WTC11 (cell line): ENCODE results near the gene PALD1. TPM values are rescaled to one million over a fixed set of nuclear protein-coding genes. Genes with fewer than 3 reads are reported as not detected.

Experiments used
- ATAC-seq: fragments of 200-7000 bp; cut with Tn5 transposase; 2 replicates; pipeline ENCODE4 v1.10.0; 2021; ENCODE audit warnings: mild to moderate bottlenecking, moderate library complexity
- CTCF ChIA-PET: fragments of 300-600 bp; sonication (Branson Sonifier 250); formaldehyde crosslinking; loops from one replicate; lab custom pipeline; 2021; ENCODE audit warnings: antibody characterized with exemption; lab: Charles Lee
- POLR2A ChIA-PET: fragments of 350-600 bp; sonication (Branson Sonifier 250); formaldehyde crosslinking; loops from one replicate; lab custom pipeline; 2021; ENCODE audit warnings: antibody characterized with exemption; lab: Charles Lee
- DNase-seq: peaks from one replicate; pipeline ENCODE4 v3.0.0; 2021; ENCODE audit warnings: low spot score
- H3K27ac Mint-ChIP-seq: 2 replicates; pipeline ENCODE4 v1.8.0; 2021; ENCODE audit warnings: mixed read lengths
- H3K27me3 Mint-ChIP-seq: 2 replicates; pipeline ENCODE4 v1.8.0; 2021; ENCODE audit warnings: low read depth, mild to moderate bottlenecking, moderate library complexity, mixed read lengths
- H3K36me3 Mint-ChIP-seq: 2 replicates; pipeline ENCODE4 v1.8.0; 2021; ENCODE audit warnings: mixed read lengths
- H3K4me1 Mint-ChIP-seq: 2 replicates; pipeline ENCODE4 v1.8.0; 2022; ENCODE audit warnings: mixed read lengths
- H3K4me3 Mint-ChIP-seq: 2 replicates; pipeline ENCODE4 v1.8.0; 2021; ENCODE audit warnings: mild to moderate bottlenecking, moderate library complexity, mixed read lengths
- H3K9me3 Mint-ChIP-seq: 2 replicates; pipeline ENCODE4 v1.8.0; 2021; ENCODE audit warnings: mixed read lengths
- SMAD4 ChIP-seq: sonication (generic); formaldehyde crosslinking; IDR thresholded peaks from 2 replicates; pipeline ENCODE4 v1.8.0; 2022; ENCODE audit warnings: mild to moderate bottlenecking, missing genetic modification reagents
- ZNF121 ChIP-seq: sonication (generic); formaldehyde crosslinking; IDR thresholded peaks from 2 replicates; pipeline ENCODE4 v1.8.0; 2023; ENCODE audit warnings: missing genetic modification reagents
- ZNF423 ChIP-seq: fragments of 250-450 bp; sonication (Bioruptor Pico); IDR thresholded peaks from 2 replicates; pipeline ENCODE4 v2.1.2; 2022; ENCODE audit warnings: mild to moderate bottlenecking, moderate library complexity
- total RNA-seq: library from RNA; stranded (reverse); gene quantifications from 3 replicates; pipeline ENCODE4 v1.2.3, GENCODE V29; 2021
- TF ChIP-seq, protein P1 (sequence below): sonication (generic); formaldehyde crosslinking; IDR thresholded peaks from 2 replicates; pipeline ENCODE4 v1.8.0; 2023; ENCODE audit warnings: missing genetic modification reagents, mild to moderate bottlenecking, borderline replicate concordance

Gene PALD1
- total RNA-seq, 1 experiment from 2014 or later, result 43.6 TPM

DNA sequence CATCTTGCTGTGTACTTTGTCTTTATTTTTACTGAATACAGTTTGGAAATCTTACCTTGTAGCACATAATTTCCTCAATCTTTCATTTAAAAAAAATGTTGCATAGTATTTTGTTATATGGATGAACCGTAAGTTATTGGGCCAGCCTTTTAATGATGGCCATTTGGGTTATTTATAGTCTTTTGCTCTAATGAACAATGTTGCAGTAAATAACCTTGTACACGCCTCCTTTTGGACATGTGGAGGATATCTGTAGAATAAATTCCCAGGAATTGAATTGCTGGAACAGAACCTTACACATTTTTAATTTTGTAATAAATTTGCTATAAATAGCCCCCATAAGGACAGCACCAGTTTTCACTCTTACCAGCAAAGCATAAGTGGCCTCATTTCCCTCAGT is 136.6 kb downstream of the PALD1 start:
- ChIA-PET POLR2A (no interaction called here), CTCF (interaction anchor here (0.6 to 1.3 kb wide), 3 partner anchors 56 to 469 kb away, joined by 3 to 4 read pairs (median 4); partner anchors contain the start of gene TYSND1)
- ATAC-seq (no peak), DNase-seq (no peak)
- peaks cover 3% of the 10 kb centered on the region; the same call in 1 of the 2 replicates for H3K27me3 Mint-ChIP-seq
- no peak overlapping the region for H3K27ac Mint-ChIP-seq
- peaks cover 15% of the 10 kb centered on the region for H3K9me3 Mint-ChIP-seq
- peaks cover 11% of the 10 kb centered on the region; the same call in 1 of the 2 replicates for H3K4me1 Mint-ChIP-seq
- H3K4me3 Mint-ChIP-seq, result no peak overlapping the region
- peaks cover 11% of the 10 kb centered on the region for H3K36me3 Mint-ChIP-seq
- TF ChIP-seq SMAD4 (CRISPR knock-in tag), result no peak

GRCh38 chr10:70615784-70616522 is 137.4 kb downstream of the PALD1 start:
- Mint-ChIP-seq H3K4me1 (peaks cover 11% of the 10 kb centered on the region; the same call in 1 of the 2 replicates), H3K27me3 (peaks cover 5% of the 10 kb centered on the region; the same call in 1 of the 2 replicates), H3K4me3 (no peak overlapping the region), H3K9me3 (peaks cover 23% of the 10 kb centered on the region), H3K36me3 (peaks cover 18% of the 10 kb centered on the region), H3K27ac (no peak overlapping the region)
- CTCF ChIA-PET, result interaction anchor here (0.6 to 1.4 kb wide), 5 partner anchors 57 to 470 kb away, joined by 3 to 4 read pairs (median 4); partner anchors contain the start of gene TYSND1
- ATAC-seq (no peak), DNase-seq (no peak)
- no peak for TF ChIP-seq ZNF423 (CRISPR knock-in tag)
- POLR2A ChIA-PET, result no interaction called here

DNA sequence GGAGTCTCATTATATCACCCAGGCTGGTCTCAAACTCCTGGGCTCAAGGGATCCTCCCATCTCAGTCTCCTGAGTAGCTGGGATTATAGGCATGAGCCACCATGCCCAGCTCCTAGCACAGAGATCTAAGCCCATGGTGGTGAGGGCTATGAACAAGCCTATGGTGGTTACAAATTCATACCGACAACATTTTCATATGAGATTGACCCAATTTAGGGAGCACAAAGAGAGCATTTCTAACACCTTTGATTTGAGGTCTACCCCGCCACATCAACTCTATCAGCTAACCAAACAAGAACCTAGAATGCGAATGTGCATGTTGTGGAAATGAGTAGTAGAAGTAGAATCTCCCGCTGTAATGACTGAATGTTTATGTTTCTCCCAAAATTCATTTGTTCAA is 138.2 kb downstream of the PALD1 start:
- ChIA-PET CTCF (interaction anchor here (1.3 to 1.4 kb wide), 2 partner anchors 144 to 155 kb away, joined by 4 read pairs; no protein-coding TSS in a partner anchor), POLR2A (no interaction called here)
- no peak for DNase-seq
- Mint-ChIP-seq H3K4me1 (peaks cover 13% of the 10 kb centered on the region; the same call in 1 of the 2 replicates), H3K4me3 (no peak overlapping the region), H3K36me3 (peaks cover 22% of the 10 kb centered on the region), H3K27me3 (peaks cover 5% of the 10 kb centered on the region; the same call in 1 of the 2 replicates), H3K9me3 (peaks cover 26% of the 10 kb centered on the region), H3K27ac (no peak overlapping the region)
- ATAC-seq, result no peak
- TF ChIP-seq, protein P1, sequence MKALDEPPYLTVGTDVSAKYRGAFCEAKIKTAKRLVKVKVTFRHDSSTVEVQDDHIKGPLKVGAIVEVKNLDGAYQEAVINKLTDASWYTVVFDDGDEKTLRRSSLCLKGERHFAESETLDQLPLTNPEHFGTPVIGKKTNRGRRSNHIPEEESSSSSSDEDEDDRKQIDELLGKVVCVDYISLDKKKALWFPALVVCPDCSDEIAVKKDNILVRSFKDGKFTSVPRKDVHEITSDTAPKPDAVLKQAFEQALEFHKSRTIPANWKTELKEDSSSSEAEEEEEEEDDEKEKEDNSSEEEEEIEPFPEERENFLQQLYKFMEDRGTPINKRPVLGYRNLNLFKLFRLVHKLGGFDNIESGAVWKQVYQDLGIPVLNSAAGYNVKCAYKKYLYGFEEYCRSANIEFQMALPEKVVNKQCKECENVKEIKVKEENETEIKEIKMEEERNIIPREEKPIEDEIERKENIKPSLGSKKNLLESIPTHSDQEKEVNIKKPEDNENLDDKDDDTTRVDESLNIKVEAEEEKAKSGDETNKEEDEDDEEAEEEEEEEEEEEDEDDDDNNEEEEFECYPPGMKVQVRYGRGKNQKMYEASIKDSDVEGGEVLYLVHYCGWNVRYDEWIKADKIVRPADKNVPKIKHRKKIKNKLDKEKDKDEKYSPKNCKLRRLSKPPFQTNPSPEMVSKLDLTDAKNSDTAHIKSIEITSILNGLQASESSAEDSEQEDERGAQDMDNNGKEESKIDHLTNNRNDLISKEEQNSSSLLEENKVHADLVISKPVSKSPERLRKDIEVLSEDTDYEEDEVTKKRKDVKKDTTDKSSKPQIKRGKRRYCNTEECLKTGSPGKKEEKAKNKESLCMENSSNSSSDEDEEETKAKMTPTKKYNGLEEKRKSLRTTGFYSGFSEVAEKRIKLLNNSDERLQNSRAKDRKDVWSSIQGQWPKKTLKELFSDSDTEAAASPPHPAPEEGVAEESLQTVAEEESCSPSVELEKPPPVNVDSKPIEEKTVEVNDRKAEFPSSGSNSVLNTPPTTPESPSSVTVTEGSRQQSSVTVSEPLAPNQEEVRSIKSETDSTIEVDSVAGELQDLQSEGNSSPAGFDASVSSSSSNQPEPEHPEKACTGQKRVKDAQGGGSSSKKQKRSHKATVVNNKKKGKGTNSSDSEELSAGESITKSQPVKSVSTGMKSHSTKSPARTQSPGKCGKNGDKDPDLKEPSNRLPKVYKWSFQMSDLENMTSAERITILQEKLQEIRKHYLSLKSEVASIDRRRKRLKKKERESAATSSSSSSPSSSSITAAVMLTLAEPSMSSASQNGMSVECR (CRISPR knock-in tag), result no peak
- no peak for TF ChIP-seq ZNF121 (CRISPR knock-in tag)

Other genes starting within 250 kb of the PALD1 start
- 140 to 180 TPM (median 144 TPM) in 3 replicates for gene PPA1, start 245.3 kb upstream of the PALD1 start, total RNA-seq
- gene NPFFR1, start 194.8 kb upstream of the PALD1 start, total RNA-seq, result 0.04 to 0.05 TPM in 2 of 3 replicates, not detected in the other
- 26.4 to 29.4 TPM (median 28.1 TPM) in 3 replicates for gene LRRC20, start 96.1 kb upstream of the PALD1 start, total RNA-seq
- 111 to 114 TPM (median 112 TPM) in 3 replicates for gene EIF4EBP2, start 74.6 kb upstream of the PALD1 start, total RNA-seq
- gene NODAL, start 37.1 kb upstream of the PALD1 start, total RNA-seq, result 41.1 to 57.0 TPM (median 41.5 TPM) in 3 replicates
- 0.11 to 0.18 TPM (median 0.16 TPM) in 3 replicates for gene PRF1, start 124.0 kb downstream of the PALD1 start, total RNA-seq
- gene ADAMTS14, start 193.7 kb downstream of the PALD1 start, total RNA-seq, result 2.1 to 2.4 TPM (median 2.1 TPM) in 3 replicates